ENCODE measurements around the gene ANP32D. TPM values are rescaled to one million over a fixed set of nuclear protein-coding genes. Genes with fewer than 3 reads are reported as not detected.
A peak's percentile ranks its signal among the peaks of the same experiment; 100 is the strongest.

ANP32D gene
- total RNA-seq (2011; cell fraction: chromatin; rRNA removed; ENCODE audit: low replicate concordance), result not detected in 2 replicates
- total RNA-seq (2011; cell fraction: nucleolus; rRNA removed), result not detected in 2 replicates
- not detected in 2 replicates for total RNA-seq (2011; cell fraction: nucleoplasm; rRNA removed)
- total RNA-seq (2014; rRNA removed), result not detected in 2 replicates
- total RNA-seq (2014; rRNA removed; fragmentation: Illumina TruSeq; extraction: Trizol), result not detected in 2 replicates
- total RNA-seq (2015; rRNA removed; fragmentation: Illumina TruSeq; extraction: Trizol), result not detected in 2 replicates
- total RNA-seq (2021), result not detected in 2 replicates
- polyA plus RNA-seq (2011; rRNA removed), result not detected in 2 replicates
- polyA plus RNA-seq (2011; cell fraction: cytosol; rRNA removed), result not detected in 2 replicates
- not detected in 2 replicates for polyA plus RNA-seq (2011; cell fraction: nucleus; rRNA removed)
- polyA plus RNA-seq (2012), result 0.10 TPM in 1 of 2 replicates, not detected in the other
- polyA plus RNA-seq (2014; fragmentation: Illumina TruSeq; extraction: Trizol), result not detected in 2 replicates
- not detected for polyA plus RNA-seq (2014; fragmentation: Nextera tagmentation; extraction: Ambion mirVana)
- polyA plus RNA-seq (2014; rRNA removed), result not detected in 2 replicates
- polyA minus RNA-seq (2011; rRNA and poly(A)+ RNA removed), result not detected in 2 replicates
- not detected in 2 replicates for polyA minus RNA-seq (2011; cell fraction: cytosol; rRNA and poly(A)+ RNA removed)
- polyA minus RNA-seq (2011; cell fraction: nucleus; rRNA and poly(A)+ RNA removed), result not detected in 2 replicates
- Bru-seq, nascent RNA, result not detected
- not detected for BruChase-seq, experiment 1, labeled RNA remaining after a 2-hour chase
- BruChase-seq, experiment 2, labeled RNA remaining after a 6-hour chase, result percentile 35 among the genes with signal in this experiment
- long read RNA-seq, experiment 1, result 0 reads
- long read RNA-seq, experiment 2, result 0 reads
- long read RNA-seq, experiment 3, result 0 reads

GRCh38 chr12:48472259-48472658, at the start of gene ANP32D:
Gene ANP32D (plus strand): TSS chr12:48472559. CDS start chr12:48472665, 106 bp downstream.
- H3K9me3 ChIP-seq (replicated peaks; ENCODE audit: control insufficient read depth, insufficient read depth, low read depth, low read length), result no peaks in the 10 kb centered on the region; the same call in 1 of the 2 replicates
- no peak for FAIRE-seq
- 3% methylated on average over 7 of the region's 7 CpGs for whole genome bisulfite sequencing (ENCODE audit: insufficient coverage, low coverage, missing lambda C conversion rate)

More at GRCh38 chr12:48472259-48472658, at the start of gene ANP32D:
- Histone ChIP-seq H3K27ac (ENCODE audit: extremely low read depth, low read depth, low read length) (no peak within 1 kb of the TSS), H3K79me2 (ENCODE audit: control insufficient read depth, insufficient read depth, low read length) (no peaks in the 10 kb centered on the region), H4K20me1 (replicated peaks; ENCODE audit: control insufficient read depth, insufficient read depth, low read length) (no peaks in the 10 kb centered on the region), H3K4me1 (replicated peaks in 1 of 2; ENCODE audit: control insufficient read depth in 2 of 2, insufficient read depth in 2 of 2, low read length in 2 of 2) (no peaks in the 10 kb centered on the region), H2AFZ (ENCODE audit: low read depth, low read length) (no peak within 1 kb of the TSS), H3K4me2 (ENCODE audit: insufficient read depth, low read length) (no peak within 1 kb of the TSS), H3K9ac (ENCODE audit: insufficient read depth in 1 of 2, low read depth in 2 of 2, low read length in 2 of 2) (no peak within 1 kb of the TSS), H3K36me3 (ENCODE audit: control insufficient read depth, insufficient read depth, low read length) (no peaks in the 10 kb centered on the region), H3K27me3 (ENCODE audit: control insufficient read depth in 2 of 2, insufficient read depth in 2 of 2, low read length in 2 of 2) (no peaks in the 10 kb centered on the region), H3K9me1 (ENCODE audit: control insufficient read depth, insufficient read depth, low read length) (no peaks in the 10 kb centered on the region), H3K4me3 (no peak within 1 kb of the TSS)
- in situ Hi-C loops (cut with MboI), result no loop called here
- CTCF ChIA-PET (ENCODE audit: low intra/inter-chr PET ratio), result no interaction called here
- POLR2A ChIA-PET, result interaction anchor here (0.6 kb wide), 1 partner anchor 70 kb away, joined by 4 read pairs; no protein-coding TSS in a partner anchor
- no TSS peak for BruUV-seq (replicated peaks)
- no peak for DNase-seq (ENCODE audit: extremely low read depth in 1 of 4, low spot score in 3 of 4)
- intact Hi-C loops (cut with micrococcal nuclease), result no loop called here
- TF ChIP-seq ZNF740 (CRISPR knock-in tag; IDR thresholded peaks at IDR 0.05) (no peak), ZNF740 (tag; IDR thresholded peaks at IDR 0.05) (no peak), ATF4 (CRISPR knock-in tag; IDR thresholded peaks at IDR 0.05) (no peak), BCOR (IDR thresholded peaks at IDR 0.05) (no peak), C11orf30 (IDR thresholded peaks at IDR 0.05; ENCODE audit: low read depth) (no peak), HDAC1 (IDR thresholded peaks at IDR 0.05) (no peak), CGGBP1 (CRISPR knock-in tag; IDR thresholded peaks at IDR 0.05) (no peak), ZNF644 (tag; IDR thresholded peaks at IDR 0.05; ENCODE audit: low read depth) (no peak), ZNF766 (CRISPR knock-in tag; conservative IDR thresholded peaks at IDR 0.05) (no peak), PHB2 (IDR thresholded peaks at IDR 0.05; ENCODE audit: low read depth) (no peak), ZKSCAN8 (CRISPR knock-in tag; IDR thresholded peaks at IDR 0.05) (no peak), ZKSCAN1 (IDR thresholded peaks at IDR 0.05; ENCODE audit: low read depth, low read length) (no peak)
- TF ChIP-seq, protein P1, sequence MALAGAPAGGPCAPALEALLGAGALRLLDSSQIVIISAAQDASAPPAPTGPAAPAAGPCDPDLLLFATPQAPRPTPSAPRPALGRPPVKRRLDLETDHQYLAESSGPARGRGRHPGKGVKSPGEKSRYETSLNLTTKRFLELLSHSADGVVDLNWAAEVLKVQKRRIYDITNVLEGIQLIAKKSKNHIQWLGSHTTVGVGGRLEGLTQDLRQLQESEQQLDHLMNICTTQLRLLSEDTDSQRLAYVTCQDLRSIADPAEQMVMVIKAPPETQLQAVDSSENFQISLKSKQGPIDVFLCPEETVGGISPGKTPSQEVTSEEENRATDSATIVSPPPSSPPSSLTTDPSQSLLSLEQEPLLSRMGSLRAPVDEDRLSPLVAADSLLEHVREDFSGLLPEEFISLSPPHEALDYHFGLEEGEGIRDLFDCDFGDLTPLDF (CRISPR knock-in tag; IDR thresholded peaks at IDR 0.05), result no peak
- TF ChIP-seq, protein P2, sequence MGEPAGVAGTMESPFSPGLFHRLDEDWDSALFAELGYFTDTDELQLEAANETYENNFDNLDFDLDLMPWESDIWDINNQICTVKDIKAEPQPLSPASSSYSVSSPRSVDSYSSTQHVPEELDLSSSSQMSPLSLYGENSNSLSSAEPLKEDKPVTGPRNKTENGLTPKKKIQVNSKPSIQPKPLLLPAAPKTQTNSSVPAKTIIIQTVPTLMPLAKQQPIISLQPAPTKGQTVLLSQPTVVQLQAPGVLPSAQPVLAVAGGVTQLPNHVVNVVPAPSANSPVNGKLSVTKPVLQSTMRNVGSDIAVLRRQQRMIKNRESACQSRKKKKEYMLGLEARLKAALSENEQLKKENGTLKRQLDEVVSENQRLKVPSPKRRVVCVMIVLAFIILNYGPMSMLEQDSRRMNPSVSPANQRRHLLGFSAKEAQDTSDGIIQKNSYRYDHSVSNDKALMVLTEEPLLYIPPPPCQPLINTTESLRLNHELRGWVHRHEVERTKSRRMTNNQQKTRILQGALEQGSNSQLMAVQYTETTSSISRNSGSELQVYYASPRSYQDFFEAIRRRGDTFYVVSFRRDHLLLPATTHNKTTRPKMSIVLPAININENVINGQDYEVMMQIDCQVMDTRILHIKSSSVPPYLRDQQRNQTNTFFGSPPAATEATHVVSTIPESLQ (CRISPR knock-in tag; IDR thresholded peaks at IDR 0.05), result no peak
- ATAC-seq, result no peak
